ENCODE data around the gene ABCA8.
A peak's percentile ranks its signal among the peaks of the same experiment; 100 is the strongest.

Gene ABCA8

DNA sequence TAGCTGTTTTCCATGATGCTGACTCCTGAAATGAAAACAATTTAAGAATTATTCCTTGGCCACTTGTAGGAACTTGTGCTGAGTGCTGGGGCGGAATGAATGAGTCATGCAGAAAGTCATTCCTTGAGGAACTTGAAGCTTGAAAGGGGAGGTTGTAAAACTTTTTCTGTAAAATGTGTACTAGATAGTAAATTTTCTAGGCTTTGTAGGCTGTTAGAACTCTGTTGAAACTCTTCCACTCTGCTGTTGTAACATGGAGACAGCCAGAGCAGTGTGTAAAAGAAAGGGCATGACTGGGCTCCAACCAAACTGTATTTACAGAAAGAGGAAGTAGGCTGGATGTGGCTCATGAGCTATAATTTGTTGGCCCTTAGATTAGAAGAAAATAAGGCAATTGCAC, 46.1 kb downstream of the ABCA8 start:
- TF ChIP-seq, protein P1, sequence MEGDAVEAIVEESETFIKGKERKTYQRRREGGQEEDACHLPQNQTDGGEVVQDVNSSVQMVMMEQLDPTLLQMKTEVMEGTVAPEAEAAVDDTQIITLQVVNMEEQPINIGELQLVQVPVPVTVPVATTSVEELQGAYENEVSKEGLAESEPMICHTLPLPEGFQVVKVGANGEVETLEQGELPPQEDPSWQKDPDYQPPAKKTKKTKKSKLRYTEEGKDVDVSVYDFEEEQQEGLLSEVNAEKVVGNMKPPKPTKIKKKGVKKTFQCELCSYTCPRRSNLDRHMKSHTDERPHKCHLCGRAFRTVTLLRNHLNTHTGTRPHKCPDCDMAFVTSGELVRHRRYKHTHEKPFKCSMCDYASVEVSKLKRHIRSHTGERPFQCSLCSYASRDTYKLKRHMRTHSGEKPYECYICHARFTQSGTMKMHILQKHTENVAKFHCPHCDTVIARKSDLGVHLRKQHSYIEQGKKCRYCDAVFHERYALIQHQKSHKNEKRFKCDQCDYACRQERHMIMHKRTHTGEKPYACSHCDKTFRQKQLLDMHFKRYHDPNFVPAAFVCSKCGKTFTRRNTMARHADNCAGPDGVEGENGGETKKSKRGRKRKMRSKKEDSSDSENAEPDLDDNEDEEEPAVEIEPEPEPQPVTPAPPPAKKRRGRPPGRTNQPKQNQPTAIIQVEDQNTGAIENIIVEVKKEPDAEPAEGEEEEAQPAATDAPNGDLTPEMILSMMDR (IDR thresholded peaks at IDR 0.05; ENCODE audit: insufficient read depth, low read depth, low read length, missing control alignments), result no peak
- peak; percentile 44 for DNase-seq (ENCODE audit: low read depth)
- no peak overlapping the region for H3K4me3 ChIP-seq (ENCODE audit: low read depth, low read length)

DNA sequence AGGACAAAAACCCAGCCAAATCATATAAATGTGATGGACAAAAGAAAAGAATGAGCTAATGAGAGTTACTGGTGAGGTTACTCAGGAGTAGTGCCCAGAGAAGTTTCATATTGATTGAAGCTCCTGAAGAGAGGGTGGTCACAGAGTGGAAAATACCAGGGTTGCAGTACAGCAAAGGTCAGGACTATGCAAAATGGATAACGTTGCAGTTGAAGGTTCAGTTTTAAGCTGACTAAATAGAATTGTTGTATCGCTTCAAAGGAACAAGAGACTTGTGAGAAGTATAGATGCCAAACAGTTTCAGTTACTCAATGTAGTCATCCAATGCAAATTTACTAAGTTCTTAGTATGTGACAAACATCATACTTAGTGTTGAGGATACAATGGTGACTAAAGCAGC, 47.1 kb downstream of the ABCA8 start:
- TF ChIP-seq, protein P1 (IDR thresholded peaks at IDR 0.05; ENCODE audit: insufficient read depth, low read depth, low read length, missing control alignments), result no peak
- DNase-seq (ENCODE audit: low read depth), result peak; percentile 53
- H3K4me3 ChIP-seq (ENCODE audit: low read depth, low read length), result no peak overlapping the region

DNA sequence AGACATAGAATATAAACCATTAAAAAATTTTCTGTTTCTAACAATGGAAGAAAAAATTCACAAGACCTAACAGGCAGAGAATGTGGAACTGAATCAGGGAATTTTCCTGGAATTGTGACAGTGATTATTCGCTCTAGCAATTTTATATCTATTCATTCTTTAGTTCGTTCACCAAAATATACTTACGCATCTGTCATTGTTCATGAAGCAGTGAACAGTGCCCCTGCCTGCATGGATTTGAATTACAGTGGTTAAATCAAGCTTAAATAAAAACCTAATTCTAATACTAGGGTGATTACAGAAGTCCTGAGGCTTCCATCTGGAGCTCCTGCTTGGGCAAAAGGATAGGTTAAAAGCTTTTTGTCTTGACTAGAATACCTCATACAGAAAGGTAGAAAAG, 48.6 kb downstream of the ABCA8 start:
- TF ChIP-seq, protein P1 (IDR thresholded peaks at IDR 0.05; ENCODE audit: insufficient read depth, low read depth, low read length, missing control alignments), result peak; percentile 13
- peak; percentile 15 for DNase-seq (ENCODE audit: low read depth)

DNA sequence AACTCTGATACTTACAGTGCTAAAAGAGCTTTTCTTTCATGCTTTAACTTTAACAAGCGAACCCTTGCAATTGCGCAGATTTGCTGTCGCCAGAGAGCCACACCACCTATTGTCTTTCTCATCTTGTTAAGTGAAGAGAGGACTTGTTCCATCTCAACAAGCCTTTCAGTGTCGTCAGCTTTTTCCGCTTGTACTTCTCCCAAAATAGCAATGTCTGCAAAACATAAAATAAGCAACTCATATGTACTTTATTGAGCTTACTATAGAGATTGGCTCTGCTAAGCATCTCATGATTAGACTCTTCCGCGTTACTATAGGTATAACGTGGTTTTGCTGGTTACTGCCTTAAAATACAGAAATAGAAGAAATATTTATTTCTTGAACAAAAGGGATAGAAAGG, 51.9 kb downstream of the ABCA8 start:
- TF ChIP-seq, protein P1 (IDR thresholded peaks at IDR 0.05; ENCODE audit: insufficient read depth, low read depth, low read length, missing control alignments), result no peak
- no peak overlapping the region for H3K4me3 ChIP-seq (ENCODE audit: low read depth, low read length)
- no peak for DNase-seq (ENCODE audit: low read depth)

More for the DNA sequence above, 48.6 kb downstream of the ABCA8 start:
- no peak overlapping the region for H3K4me3 ChIP-seq (ENCODE audit: low read depth, low read length)

DNA sequence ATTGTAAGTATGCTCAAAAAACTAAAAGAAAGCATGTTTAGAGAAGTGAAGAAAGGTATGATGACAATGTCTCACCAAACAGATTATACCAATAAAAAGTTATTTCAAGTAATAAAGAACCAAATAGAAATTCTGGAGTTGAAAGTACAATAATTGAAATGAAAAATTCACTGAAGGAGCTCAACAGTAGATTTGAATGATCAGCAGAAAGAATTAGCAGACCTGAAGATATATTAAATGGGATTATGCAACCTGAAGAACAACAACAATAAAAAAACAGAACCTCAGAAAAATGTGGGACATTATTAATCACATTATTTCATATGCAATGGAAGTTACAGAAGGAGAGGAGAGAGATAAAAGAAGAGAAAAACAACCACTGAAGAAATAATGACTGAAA, 57.6 kb downstream of the ABCA8 start:
- H3K4me3 ChIP-seq (ENCODE audit: low read depth, low read length), result no peak overlapping the region
- DNase-seq (ENCODE audit: low read depth), result no peak
- TF ChIP-seq, protein P1 (IDR thresholded peaks at IDR 0.05; ENCODE audit: insufficient read depth, low read depth, low read length, missing control alignments), result no peak

DNA sequence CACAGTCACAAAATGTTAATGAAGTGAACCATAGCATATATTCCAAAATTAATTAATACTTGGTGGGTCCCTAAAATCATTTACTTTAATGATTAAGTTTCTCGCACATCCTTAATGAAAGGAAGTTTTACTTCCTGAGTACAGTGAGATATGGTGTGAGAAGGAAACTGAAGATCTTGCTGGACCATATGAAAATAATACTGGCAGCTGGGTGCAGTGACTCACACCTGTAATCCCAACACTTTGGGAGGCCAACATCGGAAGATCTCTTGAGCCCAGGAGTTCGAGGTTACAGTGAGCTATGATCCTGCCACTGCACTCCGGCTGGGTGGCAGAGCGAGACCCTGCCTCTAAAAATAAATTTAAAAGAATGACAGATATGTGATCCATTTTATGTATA, 62.5 kb downstream of the ABCA8 start:
- TF ChIP-seq, protein P1 (IDR thresholded peaks at IDR 0.05; ENCODE audit: insufficient read depth, low read depth, low read length, missing control alignments), result no peak
- H3K4me3 ChIP-seq (ENCODE audit: low read depth, low read length), result no peak overlapping the region
- no peak for DNase-seq (ENCODE audit: low read depth)

DNA sequence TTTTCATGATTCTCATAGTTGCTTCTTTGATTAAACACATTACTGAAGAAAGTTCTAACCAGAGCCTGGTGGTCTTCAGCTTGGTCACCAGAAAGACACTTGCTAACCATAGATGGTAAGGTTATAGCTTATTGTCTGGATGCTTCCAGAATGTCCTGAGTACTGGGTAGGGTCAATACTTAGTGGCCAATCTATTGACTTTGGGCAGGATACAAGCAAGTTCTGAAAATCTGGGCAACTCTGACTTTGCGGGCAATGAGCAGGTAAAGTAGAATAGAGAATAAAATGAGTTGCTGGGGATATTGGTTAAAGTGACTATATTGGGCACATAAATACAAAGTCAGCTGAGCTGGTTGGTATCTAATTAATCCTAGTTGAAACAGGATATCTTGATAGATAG, 63.0 kb downstream of the ABCA8 start:
- no peak overlapping the region for H3K4me3 ChIP-seq (ENCODE audit: low read depth, low read length)
- no peak for DNase-seq (ENCODE audit: low read depth)
- TF ChIP-seq, protein P1 (IDR thresholded peaks at IDR 0.05; ENCODE audit: insufficient read depth, low read depth, low read length, missing control alignments), result no peak
